H1 (cell line): ENCODE data around the gene DMBT1. TPM values are rescaled to one million over a fixed set of nuclear protein-coding genes. Genes with fewer than 3 reads are reported as not detected.

ENCODE experiments used
- JUN ChIP-seq: IDR thresholded peaks from 2 replicates; pipeline ENCODE4 v1.6.1; 2011; ENCODE audit warnings: low read depth, mild to moderate bottlenecking, improper control_type of control experiment, low read length
- KDM5A ChIP-seq: fragments of 200-600 bp; IDR thresholded peaks from 2 replicates; pipeline ENCODE4 v1.7.1; 2012; ENCODE audit warnings: mild to moderate bottlenecking, low read length, inconsistent platforms, mixed read lengths
- polyA plus RNA-seq, 7 experiments: library from polyadenylated mRNA; depleted of rRNA in 3 of 7; stranded (reverse) in 5 of 7; unstranded in 2 of 7; fragments of >200 nt in 5 of 7; fragments of 200-250 nt in 2 of 7; gene quantifications; 1 replicate in 5 of 7; 2 replicates in 1 of 7; 4 replicates in 1 of 7; pipeline versions ENCODE4 v1.2.1 to v1.2.3, GENCODE V29; 2011 to 2013; ENCODE audit warnings: missing spikeins in 2 of 7, mixed read lengths in 2 of 7
- total RNA-seq: library from RNA; stranded (reverse); fragmentation: NEBNext Ultra II Directional; extraction: Animal tissue kit (Norgen Biotek cat#: 25700); gene quantifications from 2 replicates; pipeline ENCODE4 v1.2.1, GENCODE V29; 2021

DMBT1 gene
- total and polyA plus RNA-seq, 2 of the 8 experiments (the other 6 are each of a cell fraction or from before 2014, with no cell fraction given), result 0.03 TPM; not detected in 1

DNA sequence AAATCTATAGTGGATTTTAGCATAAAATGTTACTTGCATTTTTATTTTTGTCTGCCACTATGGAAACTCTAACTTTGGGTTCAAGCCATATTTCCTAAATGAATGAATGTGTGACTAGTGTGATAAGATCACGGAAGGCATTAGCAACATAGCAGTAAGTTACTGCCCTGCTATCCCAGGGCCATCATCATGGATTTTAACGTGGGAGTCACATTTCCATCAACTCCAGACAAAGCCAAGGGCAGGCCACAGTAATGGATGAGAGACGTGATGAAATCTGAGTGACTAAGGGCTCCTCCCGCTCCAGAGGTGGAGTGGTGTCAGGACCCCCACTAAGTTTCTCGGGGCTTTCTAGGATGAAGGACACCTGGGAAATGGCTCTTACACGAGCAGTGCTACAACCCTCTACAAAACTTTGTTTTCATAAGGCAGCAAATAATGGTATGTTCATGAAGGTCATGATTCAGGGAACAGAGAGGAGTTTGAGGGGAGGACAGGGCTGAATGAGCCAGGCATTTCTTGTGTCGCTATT, 104.8 kb downstream of the DMBT1 start (continued):
- TF ChIP-seq JUN, result no peak
- no peak for TF ChIP-seq KDM5A
